HCEC 1CT (cell line): ENCODE results near the gene LYZ.
"Not testable (repeated sequence)": the region's sequence is repeated elsewhere in the genome, so short reads cannot be mapped to it uniquely, and the experiment has no call there.

Source experiments
- DNase-seq: peaks from one replicate; pipeline ENCODE4 v3.0.0-alpha.2; 2017

Gene LYZ

DNA sequence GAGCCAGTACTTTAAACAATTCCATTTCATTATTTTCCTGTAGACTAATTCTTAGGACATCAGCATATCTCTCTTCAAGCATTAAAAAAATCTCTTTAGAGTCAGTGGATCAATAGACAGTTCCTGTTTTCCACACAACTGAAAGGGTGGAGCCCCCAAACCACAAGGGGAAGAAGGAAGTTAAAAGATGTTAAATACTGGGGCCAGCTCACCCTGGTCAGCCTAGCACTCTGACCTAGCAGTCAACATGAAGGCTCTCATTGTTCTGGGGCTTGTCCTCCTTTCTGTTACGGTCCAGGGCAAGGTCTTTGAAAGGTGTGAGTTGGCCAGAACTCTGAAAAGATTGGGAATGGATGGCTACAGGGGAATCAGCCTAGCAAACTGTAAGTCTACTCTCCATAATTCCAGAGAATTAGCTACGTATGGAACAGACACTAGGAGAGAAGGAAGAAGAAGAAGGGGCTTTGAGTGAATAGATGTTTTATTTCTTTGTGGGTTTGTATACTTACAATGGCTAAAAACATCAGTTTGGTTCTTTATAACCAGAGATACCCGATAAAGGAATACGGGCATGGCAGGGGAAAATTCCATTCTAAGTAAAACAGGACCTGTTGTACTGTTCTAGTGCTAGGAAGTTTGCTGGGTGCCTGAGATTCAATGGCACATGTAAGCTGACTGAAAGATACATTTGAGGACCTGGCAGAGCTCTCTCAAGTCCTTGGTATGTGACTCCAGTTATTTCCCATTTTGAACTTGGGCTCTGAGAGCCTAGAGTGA, at the start of gene LYZ:
TSS of gene LYZ (plus strand) at position 220 of the 777 bp plus-strand sequence. CDS start at position 248, 28 bp downstream.
- no peak for DNase-seq

DNA sequence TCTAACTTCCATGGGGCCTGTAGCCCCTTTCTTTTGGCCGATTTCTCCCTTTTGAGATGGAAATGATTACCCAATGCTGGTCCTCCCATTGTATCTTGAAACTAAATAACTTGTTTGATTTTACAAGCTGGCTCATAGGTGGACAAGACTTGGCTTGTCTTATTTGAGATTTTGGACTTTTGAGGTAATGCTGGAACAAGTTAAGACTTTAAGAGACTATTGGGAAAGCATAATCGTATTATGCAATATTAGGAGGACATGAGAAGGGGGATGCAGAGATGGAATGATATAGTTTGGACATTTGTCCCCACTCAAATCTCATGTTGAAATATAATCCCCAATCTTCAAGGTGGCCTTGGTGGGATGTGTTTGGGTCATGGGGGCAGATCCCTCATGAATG, 49.2 kb upstream of the LYZ start:
- no peak for DNase-seq

DNA sequence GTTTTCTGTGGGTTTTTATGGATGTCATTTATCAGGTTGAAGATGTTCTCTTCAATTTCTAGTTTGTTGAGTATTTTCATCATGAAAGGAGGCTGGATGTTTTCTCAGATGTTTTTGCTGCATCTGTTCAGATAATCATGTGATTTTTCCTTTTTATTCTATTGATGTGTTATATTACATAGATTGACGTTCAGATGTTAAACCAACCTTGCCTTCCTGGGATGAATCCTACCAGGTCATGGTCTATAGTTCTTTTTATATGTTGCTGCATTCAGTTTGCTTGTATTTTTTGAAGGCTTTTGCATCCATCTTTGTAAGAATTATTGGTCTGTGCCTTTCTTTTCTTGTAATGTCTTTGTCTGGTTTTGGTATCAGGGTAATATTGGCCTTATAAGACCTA, 43.9 kb upstream of the LYZ start:
- DNase-seq = no peak

DNA sequence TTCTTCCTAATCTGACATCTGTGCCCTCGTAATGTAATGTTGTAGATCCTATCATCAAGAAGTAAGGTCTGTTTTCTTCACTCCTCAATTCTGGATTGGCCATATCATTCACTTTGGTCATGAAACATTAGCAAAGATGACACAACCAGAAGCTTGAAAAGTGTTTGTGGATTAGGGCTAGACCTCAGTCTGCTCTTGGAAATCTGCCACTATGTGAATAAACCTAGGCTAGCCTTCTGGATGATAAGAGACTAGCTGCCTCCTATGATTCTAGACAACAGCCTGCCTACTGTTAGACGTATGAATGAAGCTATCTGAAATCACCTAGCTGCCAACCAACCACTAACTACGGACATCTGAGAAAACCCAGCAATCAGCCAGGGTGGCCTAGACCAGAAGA, 38.7 kb upstream of the LYZ start:
- no peak for DNase-seq

DNA sequence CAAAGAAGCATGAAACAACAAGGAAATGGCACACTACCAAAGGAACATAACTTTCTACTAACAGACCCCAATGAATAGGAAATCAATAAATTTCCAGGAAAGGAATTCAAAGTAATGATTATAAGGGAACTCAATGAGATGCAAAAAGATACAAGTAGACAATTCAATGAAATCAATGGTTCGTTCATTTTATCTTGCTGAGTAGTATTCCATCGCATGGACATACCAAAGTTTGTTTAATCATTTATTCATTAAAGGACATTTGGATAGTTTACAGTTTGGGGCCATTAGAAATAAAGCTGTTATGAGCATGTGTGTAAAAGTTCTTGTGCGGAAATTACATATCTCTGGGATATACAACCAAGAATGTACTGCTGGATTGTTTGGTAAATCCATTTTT, 35.0 kb upstream of the LYZ start:
- DNase-seq = no peak

DNA sequence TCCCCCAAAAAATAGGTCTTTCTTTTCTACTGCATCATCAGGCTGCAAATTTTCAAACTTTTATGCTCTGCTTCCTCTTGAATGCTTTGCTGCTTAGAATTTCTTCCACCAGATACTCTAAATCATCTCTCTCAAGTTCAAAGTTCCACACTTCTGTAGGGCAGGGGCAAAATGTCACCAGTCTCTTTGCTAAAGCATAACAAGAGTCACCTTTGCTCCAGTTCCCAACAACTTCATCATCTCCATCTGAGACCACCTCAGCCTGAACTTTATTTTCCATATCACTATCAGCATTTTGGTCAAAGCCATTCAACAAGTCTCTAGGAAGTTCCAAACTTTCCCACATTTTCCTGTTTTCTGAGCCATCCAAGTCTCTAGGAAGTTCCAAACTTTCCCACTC, 31.4 kb upstream of the LYZ start:
- not testable (repeated sequence) for DNase-seq

DNA sequence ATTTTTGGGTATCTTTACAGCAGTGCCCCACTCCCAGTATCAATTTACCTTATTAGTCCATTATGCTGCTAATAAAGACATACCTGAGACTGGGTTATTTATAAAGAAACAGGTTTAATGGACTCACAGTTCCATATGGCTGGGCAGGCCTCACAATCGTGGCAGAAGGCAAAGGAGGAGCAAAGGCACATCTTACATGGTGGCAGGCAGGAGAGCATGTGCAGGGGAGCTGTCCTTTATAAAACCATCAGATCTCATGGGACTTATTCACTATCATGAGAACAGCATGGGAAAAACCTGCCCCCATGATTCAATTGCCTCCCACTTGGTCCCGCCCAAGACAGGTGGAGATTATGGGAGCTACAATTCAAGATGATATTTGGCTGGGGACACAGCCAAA, 30.9 kb upstream of the LYZ start:
- not testable (repeated sequence) for DNase-seq

DNA sequence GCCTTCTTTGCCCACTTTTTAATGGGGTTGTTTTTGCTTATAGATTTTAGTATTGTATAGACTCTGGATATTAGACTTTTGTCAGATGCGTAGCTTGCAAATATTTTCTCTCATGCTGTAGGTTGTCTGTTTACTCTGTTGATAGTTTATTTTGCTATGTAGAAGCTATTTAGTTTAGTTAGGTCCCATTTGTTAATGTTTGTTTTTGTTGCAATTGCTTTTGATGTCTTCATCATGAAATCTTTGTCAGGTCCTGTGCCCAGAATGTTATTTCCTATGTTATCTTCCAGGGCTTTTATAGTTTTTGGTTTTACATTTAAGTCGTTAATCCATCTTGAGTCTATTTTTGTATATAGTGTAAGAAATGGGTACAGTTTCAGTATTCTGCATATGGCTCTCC, 30.0 kb upstream of the LYZ start:
- no peak for DNase-seq

DNA sequence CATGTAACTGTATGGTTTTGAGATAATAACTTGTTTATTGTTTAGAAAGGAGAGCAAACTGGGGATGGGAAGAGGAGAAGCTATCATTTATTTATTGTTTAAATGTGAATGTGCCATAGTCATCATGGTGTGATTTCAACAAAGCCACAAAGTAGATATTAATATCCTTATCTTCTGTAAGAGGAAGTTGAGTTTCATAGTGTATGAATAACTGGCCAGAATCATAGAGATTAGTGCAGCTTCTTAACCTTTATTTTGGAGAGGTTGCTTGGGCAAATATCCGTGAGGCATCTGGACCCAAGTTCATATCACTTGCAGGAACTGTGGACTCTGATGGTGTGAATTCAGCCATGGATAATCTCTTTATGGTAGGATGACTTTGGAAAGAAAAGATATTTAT, 26.8 kb upstream of the LYZ start:
- DNase-seq = no peak

DNA sequence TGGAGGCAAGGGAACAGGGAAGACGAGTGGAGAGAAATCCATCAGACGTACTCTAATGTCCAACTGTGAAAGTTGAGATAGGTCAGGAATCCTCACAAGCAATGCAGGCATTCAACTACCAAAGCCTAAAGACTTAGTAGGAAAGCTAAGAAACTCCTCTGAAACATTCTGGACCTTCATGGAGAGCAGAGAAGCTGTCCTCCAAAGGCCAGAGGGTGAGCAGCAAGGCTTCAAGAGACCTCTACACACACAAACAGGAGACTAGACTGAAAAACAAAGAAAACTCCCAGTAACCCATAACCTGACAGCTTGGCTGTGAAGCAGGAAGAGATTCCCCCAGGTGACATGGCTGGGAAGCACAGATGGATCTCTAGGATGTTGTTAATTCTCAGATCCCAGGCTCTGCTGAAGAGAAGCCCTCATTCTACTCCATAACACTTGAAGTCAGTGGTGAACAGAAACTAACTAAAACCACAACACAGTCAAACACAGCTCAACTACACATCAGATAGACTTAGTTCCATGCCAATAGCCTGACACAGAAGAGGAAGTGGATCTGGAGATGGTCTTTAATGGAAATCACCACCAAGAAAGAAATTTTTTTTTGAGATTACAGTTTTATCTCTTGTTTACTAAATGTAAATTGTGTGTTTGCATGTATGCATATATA, 23.2 kb upstream of the LYZ start:
- DNase-seq = no peak

DNA sequence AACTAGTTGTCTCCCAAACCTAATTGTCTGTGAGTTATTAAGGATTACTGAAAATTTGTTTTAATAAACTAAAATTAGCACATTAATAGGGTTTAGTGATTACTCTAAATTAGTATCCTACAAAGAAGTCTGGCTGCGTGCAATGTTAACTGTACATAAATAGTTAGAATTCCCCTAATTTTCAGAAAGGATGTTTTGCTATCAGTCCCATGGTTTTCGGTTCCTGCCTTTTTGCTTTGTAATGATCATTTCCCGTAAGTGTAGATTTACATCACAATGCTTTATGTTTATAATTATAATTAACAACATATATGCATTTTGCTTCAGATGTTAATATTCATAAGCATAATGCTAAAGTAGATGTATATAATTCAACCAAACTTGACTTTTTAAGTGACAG, 19.8 kb upstream of the LYZ start:
- no peak for DNase-seq

DNA sequence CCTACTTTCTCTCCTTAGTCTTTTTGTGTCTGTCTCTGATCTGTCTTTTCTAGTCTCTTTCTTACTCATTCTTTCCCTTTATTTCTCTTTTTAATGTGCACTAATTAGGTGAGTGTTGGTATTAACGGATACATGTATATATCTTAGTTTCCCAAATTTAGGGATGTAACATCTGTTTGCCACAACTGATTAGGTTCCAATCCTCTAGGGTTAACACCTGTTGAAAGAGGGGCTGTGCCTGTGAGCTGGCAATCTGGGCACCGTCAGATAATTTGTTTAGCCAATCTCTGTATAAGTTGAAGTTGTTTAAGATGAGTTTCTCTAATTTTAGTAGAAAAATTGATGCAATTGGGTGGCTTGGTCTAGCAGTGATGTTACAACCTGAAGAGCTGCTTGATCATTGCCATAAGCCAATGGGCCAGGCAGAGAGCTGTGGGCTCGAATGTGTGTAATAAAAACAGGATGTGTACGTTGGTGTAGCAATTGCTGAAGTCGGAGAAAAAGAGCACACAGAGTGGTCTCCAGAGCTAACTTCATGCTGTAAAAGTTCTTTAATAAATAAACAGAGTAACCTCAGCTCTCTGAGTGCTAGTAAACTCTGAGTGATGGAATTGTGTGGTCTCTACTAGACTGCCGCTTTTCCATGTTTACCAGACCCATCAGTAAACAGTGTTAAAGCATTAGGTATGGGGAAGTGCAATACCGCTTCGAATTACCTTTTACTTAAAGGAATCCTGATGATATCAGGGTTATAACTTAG, 18.3 kb upstream of the LYZ start:
- no peak for DNase-seq

DNA sequence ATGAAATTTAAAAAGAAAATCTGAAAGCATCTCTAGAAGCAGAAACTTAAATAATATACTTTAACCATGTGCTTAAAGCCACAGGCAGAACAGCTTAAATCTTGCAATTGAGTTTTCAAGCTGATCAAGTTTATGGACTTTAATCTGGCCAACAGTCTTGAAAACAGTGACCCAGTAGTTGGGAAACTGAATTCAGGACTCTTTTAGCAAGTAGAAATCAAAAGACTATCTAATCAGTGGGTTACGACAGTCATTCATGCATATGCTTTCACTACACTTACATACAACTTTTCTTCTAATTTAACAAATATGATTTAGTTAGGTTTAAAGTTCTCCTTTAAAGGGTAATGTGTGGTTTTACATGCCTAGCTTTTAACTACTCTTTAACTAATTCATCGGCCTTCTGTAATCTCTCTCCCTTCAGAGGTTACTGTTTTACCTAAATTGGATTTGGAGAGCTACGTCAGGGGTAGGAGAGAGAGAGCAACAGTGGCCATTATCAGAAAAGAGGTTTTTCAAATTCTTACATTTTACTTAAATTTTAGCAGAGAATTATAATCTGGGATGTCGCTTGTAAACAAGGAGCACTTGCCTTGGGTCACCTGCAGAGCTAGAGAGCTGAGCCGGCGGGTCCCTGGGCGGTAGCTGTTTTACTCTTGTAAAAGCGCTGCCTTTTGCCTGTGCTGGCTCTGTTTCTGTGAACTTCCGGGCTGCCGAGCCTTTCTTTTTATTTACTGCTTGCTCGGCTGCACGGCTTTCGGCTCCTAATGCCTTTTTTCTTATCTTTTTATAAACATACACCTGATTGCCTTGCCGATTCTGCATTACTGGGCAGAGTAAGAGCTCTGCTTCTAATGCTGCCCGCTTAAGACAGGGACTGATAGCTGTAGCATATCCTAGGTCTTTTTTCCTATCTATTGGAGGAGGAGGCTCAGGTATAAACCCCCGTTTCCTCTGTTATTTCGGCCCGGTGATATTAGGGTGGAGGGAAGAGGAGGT, 17.4 kb upstream of the LYZ start:
- no peak for DNase-seq

DNA sequence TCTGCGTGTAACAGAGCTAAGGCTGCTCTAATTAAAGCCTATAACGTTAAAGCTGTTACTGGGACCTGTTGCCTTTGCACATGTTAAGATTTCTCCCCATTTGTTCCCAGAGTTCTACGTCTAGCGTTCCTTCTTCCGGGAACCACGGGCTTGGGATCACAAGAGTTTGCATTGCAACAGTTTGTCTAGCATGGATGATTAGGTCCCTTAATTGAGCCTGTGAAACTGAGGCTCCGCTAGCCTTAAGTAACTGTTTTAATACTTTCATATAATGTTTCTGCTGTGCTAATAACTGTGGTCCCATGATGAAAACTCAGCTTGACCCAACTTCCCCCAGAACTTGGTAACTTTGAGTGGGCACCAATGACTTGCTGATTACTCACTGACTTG, 16.7 kb upstream of the LYZ start:
- DNase-seq = no peak

DNA sequence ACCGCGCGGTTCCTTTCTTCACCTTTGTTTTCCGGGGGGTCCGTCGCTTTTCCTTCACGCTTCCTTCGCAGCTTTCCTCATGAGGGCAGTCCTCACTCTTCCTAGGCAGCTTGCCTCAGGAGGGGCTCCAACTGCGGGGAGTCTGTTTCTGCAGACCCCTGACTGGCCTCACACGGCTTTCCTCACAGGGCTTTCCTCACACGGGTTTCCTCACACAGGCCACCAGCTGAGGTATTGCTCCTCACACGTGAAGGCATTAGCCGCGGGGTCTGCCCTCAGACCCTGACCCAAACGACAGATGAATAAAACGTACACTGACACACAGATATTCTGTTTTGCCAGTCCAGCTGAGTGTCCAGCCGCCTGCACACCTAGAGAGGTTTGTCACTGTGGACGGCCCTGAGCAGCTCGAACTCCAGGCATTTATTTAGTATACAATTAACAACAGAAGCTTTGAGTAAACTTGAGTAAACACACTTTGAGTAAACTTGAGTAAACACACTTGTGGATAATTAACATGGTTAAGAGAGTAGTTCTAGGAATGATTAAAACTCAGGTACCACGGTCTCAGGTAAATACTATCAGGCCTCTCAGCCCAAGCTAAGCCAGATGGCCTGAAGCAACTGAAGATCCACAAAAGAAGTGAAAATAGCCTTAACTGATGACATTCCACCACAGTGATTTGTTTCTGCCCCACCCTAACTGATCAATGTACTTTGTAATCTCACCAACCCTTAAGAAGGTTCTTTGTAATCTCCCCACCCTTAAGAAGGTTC, 16.1 kb upstream of the LYZ start:
- no peak for DNase-seq

DNA sequence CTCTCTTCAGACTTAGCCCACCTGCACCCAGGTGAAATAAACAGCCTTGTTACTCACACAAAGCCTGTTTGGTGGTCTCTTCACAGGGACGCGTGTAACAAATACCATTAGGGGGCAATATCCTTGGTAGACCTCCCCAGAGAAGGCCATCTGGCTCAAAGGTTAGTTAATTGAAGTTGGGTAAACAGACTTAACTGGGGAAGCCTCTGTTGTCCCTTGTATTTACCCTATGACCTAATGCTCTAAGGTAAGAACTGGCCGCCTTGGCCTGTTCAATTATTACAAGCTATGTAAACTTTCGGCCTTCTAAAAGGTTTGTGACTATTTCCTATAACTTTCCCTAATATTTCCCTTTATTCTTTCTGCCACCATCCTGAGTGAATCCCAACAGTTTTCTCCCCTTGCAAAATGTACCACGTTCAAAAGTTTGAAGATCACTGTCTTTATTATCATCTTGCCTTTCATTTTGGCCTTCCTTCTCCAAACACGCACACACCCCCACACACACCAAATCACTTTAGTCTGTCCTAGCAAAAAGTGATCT, 15.3 kb upstream of the LYZ start:
- DNase-seq = no peak

DNA sequence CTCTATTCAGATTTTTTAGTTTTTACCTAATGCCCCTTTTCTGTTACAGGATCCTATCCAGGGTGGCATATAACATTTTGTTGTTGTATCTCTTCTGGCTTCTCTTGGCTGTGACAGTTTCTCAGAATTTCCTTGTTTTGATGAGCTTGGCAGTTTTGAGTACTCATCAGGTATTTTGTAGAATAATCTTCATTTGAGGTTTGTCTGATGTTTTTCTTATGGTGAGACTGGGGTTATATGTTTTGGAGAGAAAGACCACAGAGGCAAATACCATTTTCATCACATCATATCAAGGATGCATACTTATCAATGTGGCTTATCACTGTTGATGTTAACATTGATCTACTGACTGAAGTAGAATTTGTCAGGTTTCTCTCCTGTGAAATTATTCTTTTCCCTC, 14.0 kb upstream of the LYZ start:
- DNase-seq = no peak

DNA sequence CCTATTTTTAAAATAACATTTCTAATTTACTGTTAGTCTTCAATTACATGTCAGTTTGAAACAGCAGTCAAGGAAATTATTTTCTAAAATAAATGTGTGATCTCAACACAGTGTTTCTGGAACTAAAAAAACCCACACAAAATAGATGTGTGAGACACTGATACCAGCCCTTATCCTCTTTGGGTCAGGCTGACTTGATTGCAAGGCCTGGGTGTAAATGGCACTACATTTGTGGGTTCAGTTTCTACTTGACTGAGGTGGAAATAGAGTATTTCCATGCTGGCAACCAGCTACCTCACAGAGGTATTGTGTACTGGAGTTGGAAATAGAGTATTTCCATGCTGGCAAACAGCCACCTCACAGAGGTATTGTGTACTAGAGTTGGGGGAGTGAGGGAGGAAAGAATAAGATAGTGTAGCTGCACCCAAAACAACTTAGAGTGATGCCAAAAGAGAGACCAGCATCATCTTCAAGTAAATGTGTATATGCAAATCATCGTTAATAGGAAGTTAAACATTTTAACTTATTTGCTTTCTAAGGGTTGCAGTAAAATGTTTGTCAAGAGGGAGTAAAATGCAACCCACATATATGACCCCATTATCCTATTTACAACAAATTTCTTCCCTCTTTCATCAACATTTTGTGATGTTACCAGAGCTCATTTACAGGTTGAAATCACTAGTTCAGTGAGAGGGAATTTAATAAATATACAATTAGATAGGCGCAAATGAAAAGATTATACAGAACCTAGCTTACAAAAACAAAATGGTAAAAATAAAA, 10.7 kb upstream of the LYZ start:
- DNase-seq = no peak

DNA sequence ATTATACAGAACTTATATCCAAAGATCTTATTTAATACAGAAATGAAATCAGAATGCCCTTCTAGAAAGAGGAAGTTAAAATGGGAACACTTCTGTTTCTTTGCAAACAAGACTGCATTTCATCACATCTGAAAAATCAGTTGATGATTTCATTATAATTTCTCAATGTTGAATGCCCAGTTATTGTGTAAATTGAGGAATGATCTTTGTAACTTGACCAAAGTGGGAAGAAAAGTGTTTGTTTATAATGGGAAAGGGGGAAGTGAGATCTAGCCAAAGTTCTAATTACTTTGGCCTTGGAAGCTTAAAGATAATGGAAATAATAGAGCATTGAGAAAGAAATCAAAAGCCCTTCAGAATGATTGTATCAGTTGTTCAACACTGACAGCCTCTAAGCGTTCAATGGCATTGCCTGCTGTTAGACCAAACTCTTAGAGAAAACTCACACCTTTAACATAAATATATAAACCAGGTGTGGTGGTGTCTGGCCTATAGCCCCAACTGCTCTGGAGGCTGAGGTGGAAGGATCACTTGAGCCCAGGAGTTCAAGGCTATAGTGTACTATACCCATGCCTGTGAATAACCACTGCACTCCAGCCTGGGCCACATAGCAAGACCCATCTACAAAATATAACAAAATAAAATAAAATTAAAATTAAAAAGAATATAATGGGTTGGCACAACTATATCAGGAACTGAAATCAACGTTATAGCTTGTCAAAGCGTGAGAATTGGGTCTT, 9.9 kb upstream of the LYZ start:
- DNase-seq = no peak

DNA sequence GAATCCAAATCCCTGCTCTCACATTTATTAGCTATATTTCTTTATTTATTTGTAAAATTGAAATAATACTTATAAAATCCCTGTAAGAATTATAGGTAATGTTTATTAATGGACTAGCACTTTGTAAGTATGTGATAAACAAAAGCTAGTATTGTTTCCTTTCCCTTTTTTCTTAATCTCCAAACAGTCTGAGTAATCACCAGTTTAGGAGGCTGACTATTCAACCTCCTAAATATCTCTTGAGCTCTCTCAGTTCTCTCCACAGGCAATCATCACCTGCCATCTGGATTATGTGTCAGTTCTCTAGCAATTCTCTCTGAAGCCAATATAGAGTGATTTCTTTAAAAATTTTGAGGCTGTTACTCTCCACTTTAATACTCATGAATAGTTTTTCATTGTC, 9.2 kb upstream of the LYZ start:
- no peak for DNase-seq
